T follicular helper cell (primary cell): ENCODE results near the gene SPINT3.
"Not testable (repeated sequence)": the region's sequence is repeated elsewhere in the genome, so short reads cannot be mapped to it uniquely, and the experiment has no call there.

Experiments
- DNase-seq: peaks from one replicate; pipeline ENCODE4 v3.0.0-alpha.2; 2020; ENCODE audit warnings: low read depth

SPINT3 gene

DNA sequence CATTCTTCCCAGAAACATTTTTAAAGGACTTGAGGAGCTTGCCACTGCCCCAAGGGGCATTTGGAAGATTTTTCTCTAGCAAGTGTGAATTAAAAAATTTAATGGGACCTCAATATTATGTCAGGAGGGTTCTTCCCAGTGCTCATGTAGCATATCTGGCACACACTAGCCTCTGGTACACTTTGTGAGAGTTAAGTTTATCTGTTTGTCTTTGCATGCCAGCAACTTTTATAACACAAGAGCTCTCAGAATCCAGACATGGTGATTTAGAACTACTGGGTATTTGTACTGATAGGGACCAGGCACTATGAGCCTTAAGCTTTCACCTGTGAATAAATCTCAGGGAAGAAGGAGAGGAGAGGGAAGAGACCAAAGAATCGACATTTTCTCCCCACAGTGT, 12.9 kb downstream of the SPINT3 start:
- DNase-seq: no peak

DNA sequence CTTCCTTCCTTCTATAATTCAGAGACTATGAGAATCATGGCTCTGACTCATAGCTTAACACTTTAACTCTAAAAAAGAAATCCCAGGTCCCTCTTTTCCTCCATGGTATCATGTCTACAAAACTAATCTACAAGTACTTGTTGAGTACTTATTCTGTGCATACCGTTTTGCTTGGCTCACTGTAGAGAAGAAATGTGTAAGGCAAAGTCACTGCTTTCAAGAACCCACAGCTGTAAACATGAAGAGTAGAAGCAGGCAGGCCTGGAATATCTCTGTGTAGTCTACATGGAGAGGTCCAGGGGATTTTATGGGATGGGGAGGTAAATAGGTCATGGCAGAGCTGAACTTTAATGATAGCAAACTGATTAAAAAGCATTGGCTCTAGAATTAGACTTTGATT, 13.8 kb downstream of the SPINT3 start:
- DNase-seq: no peak

DNA sequence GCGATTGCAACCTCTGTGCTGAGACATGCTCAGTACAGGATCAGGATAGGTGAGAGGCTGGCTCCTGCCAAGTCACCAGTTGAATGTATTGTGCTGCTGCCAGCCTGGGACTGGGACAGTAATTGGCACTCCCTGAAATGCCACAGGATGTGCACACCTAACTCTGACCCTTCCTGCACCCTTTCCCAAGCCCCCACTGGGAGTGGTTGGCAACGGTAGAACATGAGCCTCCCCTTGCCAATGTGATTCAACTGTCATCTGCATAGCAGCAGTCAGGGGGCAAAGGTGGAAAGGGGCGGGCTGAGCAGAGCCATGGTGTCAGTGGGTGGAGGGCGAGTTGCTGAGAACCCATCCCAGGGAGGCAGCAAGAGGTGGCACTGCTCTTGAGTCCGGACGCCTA, 15.4 kb downstream of the SPINT3 start:
- DNase-seq: no peak

DNA sequence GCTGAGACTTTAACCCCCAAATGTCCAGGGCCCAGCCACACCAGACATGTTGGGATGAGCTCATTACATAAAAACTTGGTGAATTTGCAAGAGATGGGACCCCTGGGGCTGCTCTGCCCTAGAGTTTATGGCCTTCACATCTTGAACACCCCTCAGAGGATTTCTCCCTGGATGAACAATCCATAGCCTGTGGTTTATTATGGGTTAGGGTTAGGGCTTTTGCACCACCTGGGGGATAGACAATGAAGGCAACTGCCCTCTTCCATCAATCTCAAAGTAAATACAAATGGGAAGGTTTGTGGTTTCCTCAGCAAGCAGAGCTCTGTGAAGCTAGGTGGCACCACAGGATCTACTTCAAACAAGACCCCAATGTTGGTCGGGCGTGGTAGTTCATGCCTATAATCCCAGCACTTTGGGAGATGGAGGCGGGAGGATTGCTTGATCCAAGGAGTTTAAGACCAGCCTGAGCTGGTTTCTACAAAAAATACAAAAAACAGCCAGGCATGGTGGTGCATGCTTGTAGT, 17.4 kb downstream of the SPINT3 start:
- DNase-seq: no peak

DNA sequence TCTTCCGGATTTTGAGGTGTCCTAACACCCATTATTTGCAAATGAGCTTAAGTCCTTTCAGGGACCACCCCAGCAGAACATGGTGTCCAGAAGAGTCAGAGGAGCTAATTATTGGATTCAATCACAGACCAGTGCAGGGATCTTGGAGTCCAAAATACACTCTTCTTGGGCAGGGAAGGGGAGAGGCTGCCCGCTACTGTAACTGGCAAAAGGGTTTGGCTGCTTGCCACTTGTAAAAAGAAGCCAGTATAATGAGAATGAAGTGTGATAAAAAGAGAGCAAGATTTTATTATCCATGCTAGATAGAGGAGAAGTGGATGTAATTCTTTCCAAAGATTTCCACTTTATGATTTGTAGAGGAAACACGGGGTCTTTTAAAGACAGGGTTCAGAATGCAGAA, 19.3 kb downstream of the SPINT3 start:
- no peak for DNase-seq

DNA sequence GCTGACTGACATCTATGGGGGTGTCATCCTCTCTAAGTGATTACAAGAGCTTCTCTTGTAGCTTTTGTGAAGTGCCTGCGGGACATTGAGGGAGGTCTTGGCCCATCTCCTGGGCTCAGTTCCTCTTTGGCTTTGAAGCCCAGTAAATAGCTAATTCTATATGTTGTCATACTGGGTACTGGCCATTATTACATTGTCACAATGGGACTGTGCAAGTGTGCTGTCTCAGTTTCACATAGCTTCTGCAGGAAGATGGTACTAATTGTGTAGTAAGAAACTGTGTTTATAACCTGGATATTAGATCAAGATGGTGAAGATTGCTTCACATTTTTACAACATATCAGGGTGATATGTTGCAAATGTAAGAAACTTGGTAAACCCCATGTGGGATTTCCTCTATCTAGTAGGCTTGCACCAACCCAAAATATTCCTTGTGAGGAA, 19.9 kb downstream of the SPINT3 start:
- no peak for DNase-seq

DNA sequence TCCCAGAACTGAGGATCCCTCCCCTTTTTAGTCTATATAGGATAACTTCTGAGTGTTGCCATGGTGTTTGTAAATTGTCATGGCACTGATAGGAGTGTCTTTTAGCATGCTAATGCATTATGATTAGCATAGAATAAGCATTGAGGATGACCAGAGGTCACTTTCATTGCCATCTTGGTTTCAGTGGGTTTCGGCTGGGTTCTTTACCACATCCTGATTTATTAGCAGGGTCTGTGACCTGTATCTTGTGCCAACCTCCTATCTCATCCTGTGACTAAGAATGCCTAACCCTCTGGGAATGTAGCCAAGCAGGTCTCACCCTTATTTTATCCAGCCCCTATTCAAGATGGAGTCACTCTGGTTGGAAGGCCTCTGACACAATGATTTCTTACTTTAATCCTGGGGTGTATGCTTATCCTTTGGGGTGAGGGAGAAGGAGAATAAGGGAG, 26.3 kb downstream of the SPINT3 start:
- DNase-seq: no peak

DNA sequence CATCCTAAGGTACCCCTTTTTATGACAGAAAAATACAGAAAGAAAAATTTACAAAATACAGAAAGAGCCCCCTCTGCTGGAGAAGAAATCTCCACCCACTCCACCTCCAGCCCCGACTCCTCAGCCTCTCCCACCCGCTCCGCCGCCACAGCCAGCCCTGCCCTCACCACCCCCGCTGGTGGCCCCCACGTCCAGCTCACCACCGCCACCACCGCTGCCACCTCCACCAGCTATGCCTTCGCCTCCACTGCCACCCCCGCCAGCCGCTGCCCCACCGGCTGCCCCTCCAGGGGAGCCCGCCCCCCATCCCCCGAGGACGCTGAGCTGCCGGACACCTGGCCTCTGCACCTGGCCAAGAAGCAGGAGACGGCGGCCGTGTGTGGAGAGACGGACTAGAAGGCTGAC, 28.2 kb downstream of the SPINT3 start:
- no peak for DNase-seq

DNA sequence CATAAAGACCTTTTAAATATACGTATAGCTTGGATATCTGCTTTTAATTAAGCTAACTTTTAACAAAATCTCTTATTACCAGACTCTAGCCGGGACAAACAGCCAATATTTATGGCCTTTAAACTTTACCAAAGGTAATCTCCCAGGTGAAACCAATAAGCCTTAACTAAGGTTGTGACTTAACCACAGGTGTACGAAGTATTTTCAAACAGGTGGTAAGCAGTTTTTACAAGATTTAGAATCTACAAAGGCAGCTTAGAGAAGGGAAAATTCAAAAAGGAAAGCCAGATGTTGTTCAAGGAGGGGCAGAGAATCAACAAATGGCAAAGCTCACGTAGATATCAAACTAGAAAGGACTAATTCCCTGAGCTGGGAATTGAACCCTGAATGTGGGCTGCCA, 30.0 kb downstream of the SPINT3 start:
- DNase-seq: no peak

DNA sequence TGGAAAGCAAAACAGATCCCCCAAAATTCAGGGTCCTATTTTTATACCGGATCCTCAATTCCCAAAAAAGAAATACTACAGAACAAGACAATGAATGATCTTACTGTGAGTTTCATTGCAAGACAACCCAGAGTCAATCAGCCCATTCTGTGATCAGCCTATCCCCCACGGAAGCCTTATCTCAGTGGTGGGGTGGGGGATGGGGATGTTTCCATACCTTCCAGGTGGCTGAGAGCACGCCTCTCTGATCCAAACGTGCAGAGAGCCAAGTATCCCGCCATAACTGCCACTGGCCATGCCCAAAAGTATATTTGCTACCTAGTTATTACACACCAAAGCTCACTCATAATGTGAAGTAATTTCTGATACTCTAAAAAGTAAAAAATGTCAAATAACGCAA, 30.7 kb downstream of the SPINT3 start:
- no peak for DNase-seq

DNA sequence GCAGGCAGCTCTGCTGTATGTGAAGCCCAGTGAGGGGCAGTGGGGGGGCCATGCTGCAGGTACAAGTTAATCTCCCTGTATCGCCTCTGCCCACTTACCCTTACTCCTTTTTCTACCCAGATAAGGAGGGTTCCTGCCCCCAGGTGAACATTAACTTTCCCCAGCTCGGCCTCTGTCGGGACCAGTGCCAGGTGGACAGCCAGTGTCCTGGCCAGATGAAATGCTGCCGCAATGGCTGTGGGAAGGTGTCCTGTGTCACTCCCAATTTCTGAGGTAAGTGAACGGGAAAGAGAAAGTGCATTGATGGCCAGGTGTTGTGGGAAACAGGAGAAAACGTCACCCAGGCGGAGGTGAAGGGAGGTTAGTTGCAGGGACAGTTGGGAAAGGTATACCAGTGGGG, 35.6 kb downstream of the SPINT3 start:
- no peak for DNase-seq

DNA sequence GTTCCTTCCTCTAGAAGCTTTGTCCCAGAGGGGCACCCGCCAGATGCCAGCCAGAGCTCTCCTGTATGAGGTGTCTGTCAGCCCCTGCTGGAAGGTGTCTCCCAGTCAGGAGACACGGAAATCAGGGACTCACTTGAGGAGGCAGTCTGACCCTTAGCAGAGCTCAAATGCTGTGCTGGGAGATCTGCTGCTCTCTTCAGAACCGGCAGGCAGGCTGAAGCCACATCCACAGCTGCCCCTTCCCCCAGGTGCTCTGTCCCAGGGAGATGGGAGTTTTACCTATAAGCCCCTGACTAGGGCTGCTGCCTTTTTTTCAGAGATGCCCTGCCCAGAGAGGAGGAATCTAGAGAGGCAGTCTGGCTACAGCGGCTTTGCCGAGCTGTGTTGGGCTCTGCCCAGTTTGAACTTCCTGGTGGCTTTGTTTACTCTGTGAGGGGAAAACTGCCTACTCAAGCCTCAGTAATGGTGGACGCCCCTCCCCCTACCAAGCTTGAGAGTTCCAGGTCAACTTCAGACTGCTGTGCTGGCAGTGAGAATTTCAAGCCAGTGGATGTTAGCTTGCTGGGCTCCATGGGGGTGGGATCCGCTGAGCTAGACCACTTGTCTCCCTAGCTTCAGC, 37.8 kb downstream of the SPINT3 start:
- DNase-seq: not testable (repeated sequence)

DNA sequence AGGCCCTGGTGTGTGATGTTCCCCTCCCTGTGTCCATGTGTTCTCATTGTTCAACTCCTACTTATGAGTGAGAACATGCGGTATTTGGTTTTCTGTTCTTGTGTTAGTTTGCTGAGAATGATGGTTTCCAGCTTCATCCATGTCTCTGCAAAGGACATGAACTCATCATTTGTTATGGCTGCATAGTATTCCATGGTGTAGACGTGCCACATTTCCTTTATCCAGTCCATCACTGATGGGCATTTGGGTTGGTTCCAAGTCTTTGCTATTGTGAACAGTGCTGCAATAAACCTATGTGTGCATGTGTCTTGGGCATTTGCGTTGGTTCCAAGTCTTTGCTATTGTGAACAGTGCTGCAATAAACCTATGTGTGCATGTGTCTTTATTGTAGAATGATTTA, 43.1 kb downstream of the SPINT3 start:
- not testable (repeated sequence) for DNase-seq

DNA sequence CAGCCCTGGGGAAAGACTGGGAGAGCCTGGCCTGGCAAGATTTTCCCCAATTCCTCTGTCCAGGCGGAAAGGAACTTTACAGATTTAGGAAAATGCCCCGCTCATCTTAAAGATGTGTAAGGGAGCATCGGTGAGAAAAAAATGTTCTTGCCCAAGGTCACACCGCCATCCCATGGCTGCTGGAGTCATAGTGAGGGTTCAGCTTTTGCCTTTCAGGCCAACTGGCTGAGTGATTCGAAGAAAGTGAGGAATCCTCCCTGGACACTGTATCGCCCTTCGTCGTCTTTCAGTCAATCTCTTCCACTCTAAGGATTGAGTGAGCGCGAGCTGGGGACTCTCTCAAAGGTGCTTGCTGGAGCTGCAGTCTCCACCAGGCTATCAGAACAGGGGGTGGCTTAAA, 44.5 kb downstream of the SPINT3 start:
- DNase-seq: no peak

DNA sequence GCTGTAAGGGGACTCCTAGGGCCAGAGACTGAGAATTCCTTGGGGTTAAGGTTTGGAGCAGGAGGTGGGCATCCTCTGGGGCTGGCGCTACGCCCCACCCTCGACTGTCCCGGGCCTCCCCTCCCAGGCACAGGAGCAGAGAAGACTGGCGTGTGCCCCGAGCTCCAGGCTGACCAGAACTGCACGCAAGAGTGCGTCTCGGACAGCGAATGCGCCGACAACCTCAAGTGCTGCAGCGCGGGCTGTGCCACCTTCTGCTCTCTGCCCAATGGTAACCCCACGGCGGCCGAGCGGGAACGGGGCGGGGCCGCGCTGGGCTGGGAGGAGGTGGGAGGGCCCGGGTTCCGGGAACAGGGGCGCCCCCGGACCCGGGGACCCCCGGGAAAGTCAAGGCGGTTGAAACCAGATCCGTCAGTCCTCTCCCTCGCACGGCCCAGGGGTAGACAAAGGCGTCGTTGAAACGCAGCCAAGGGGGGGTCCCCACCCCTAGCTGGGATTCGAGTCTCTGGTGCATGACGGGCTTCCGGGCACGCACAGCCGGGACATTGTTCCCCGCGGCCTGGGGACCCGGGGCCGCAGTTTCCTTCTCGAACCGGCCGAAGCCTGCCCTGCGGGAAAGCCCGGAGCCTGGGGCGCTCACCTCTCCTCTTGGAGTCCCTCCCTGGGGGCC, 45.0 kb downstream of the SPINT3 start:
- DNase-seq: no peak

DNA sequence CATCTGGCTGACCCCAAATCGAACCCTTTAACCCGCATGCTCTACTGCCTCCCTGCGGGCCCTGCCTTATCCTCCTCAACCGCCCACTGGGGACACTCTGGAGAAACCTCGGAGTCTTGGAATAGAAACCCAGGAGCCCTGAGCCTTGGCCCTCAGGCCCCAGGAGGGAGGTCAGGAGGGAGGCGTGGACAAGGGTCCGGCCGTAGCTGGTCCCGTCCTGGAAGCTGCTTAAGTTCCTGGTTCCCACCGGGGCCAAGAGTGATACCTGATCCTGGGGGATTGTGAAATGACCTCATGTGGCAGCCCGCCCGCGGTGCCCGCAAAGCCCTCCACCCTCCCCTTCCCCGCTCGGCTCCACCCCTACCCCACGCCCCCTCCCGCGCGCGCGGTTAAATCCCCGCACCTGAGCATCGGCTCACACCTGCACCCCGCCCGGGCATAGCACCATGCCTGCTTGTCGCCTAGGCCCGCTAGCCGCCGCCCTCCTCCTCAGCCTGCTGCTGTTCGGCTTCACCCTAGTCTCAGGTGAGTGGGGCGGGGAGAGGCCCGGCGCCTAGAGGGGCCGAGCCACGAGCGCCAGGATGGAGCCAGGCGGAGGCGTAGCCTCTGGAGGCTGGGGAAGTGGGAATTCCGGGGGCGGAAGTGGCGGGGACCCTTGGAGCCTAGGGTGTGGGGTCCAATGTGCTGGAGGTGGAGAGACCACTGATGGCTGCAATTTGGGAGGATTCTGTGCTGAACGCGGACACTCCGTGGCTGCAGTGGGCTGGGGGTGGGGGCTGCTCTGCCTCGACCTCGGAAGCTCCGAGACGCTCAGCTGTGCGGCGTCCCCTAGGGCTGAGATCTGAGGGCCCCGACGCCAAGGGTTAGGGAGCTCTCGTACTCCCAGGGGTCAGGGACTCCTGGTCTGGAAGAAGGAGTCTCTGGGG, 45.8 kb downstream of the SPINT3 start, which contains the start of gene WFDC2:
WFDC2 (plus strand) TSS at position 418 of the 926 bp plus-strand sequence; CDS start at position 447, 29 bp downstream.
- DNase-seq: no peak

DNA sequence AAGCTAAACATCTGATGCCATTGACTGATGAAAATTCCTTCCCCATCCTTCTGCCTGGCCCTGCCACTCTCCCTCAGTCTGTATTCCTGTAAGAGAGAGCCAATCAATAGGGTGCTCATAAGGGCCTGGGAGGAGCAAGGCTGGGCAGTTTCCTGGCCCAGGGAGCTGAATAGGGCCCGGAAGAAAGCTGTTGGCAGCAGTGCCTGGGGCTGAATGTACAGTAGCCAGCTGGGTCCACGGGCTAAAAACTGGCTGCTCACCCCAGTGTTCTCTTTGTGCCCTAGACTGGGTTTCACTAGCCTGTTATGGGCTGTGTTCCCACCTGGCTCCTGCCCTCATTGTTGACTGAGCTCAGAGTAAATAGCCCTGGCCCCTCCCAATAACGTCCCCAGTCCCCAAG, 47.6 kb downstream of the SPINT3 start:
- no peak for DNase-seq

DNA sequence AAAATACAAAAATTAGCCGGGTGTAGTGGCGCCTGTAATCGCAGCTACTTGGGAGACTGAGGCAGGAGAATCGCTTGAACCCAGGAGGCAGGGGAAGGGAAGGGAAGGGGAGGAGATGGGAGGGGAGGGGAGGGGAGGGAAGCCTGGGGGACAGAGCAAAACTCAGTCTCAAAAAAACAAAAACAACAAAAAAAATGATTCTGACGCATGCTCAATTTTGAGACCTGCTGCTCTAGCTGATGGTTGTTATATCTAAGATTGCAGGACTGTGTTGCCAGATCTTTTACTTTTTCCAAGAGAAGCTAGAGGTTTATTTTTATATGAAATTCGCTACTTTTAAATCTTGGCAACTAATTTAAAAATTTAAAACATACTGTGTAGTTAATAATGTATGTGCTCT, 48.2 kb downstream of the SPINT3 start:
- no peak for DNase-seq

DNA sequence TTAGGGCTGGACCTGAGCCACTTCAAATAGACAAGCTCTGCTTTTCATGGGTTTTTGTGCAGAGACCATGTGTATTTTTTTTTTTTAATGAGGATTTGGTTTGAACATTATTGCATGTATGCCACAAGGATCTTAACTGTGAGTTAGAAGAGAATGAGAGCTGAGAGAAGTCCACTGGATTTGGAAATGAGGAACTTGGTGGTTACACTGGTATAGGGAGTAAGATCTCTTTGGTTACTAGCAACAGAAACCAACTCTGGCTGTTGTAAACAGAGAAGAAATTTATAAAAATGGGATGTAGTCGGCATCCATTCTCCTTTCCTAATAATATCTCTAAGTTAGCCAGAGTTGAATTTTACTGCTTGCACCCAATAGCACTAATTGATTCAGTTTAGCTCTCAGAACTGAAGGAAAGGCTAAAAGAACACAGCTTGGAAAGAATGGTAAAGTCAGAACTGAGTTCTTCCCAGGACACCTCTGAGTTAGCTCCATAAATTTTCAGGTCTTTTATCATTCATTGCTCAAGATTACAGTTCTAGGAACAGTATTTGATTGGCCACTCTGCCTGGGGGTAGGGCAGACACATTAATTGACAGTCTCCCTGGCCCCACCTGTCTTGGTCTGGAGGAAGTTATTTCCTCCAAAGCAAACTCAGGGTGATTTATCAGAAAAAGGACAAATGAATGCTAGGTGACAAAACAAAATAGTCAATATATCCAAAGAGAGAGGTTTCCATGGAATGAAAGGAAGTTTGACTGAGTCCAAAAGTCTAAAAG, 49.7 kb downstream of the SPINT3 start:
- DNase-seq: no peak

DNA sequence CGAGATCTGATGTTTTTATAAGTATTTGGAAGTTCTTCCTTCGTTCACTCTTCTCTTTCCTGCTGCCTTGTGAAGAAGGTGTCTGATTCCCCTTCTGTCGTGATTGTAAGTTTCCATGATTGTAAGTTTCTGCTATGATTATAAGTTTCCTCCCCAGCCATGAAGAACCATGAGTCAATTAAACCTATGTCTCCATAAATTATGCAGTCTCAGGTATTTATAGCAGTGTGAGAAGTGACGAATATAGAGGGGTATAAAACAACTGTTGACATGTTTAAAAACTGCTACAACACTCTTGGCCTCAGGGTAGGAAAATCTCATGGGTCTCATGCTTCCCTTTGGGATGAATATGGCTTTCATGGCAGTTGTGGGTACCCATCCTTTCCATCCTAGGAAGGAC, 51.7 kb downstream of the SPINT3 start:
- DNase-seq: no peak

DNA sequence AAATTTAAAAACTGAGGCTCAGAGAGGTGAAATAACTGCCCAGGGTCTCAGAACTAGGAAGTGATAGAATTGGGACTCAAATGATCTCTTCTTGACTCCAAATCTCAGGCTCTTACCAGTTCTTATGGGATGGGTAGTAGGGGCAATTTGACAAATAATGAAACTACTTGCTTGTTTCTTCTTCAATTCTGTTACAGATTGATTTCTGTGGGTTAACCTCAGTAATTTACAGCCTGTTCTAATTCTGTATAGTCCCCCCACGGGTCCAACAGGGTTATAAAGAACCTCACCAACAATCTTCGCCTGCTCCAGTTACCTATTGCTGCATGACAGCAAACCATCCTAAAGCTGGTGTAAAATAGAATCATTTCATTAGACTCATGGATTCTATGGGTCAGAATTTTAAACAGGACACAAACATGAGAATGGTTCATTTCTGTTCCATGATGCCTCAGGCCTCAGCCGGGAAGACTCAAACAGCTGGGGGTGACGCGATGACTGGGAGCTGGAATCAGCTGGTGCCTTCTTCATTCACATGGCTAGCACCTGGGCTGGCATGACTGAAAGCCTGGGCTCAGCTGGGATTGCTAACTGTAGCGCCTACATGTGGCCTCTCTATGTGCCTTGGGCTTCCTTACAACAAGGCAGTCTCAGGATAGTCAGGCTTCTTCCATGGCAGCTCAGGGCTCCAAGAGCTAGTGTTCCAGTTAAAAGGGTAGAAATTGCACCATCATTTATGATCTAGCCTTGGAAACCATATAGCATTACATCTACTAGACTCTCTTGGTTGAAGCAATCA, 52.5 kb downstream of the SPINT3 start:
- DNase-seq: no peak
